Suppressor macrophage treated with lipopolysaccharide for 1 hour (primary cell): ENCODE measurements around the gene LAMC1.

Experiments used
- DNase-seq, 3 donors: peaks; one replicate each; pipeline ENCODE4 v3.0.0-alpha.2; 2020 to 2022

Gene LAMC1

GRCh38 chr1:183023146-183023600 is at the start of gene LAMC1:
Gene LAMC1, plus strand, starts transcription at chr1:183023420. Its CDS starts 297 bp downstream, at chr1:183023717.
- peak; percentile 40 to 87 (median 50) for DNase-seq

GRCh38 chr1:182974506-182975191 is 48.6 kb upstream of the LAMC1 start:
- DNase-seq = no peak

- no peak for DNase-seq
These were observed 45.7 kb upstream of the LAMC1 start for GRCh38 chr1:182977480-182977879.

- DNase-seq = no peak
These were observed 44.9 kb upstream of the LAMC1 start for GRCh38 chr1:182978151-182978853.

- no peak for DNase-seq
These were observed 39.1 kb upstream of the LAMC1 start for GRCh38 chr1:182984138-182984537.

- no peak for DNase-seq
These were observed 38.6 kb upstream of the LAMC1 start for GRCh38 chr1:182984621-182985020.

GRCh38 chr1:182985876-182986275 is 37.3 kb upstream of the LAMC1 start:
- DNase-seq = no peak

- DNase-seq = no peak
These were observed 32.6 kb upstream of the LAMC1 start for GRCh38 chr1:182990413-182991144.

GRCh38 chr1:182993746-182994145 is 29.5 kb upstream of the LAMC1 start:
- no peak for DNase-seq

- peak; percentile 21 to 44 (median 25) for DNase-seq
These were observed 27.3 kb upstream of the LAMC1 start for GRCh38 chr1:182995894-182996293.

- DNase-seq = no peak
These were observed 26.4 kb upstream of the LAMC1 start for GRCh38 chr1:182996816-182997215.

- no peak for DNase-seq
These were observed 24.7 kb upstream of the LAMC1 start for GRCh38 chr1:182998482-182998881.

- DNase-seq = no peak
These were observed 22.9 kb upstream of the LAMC1 start for GRCh38 chr1:183000167-183000962.

- DNase-seq = no peak
These were observed 21.0 kb upstream of the LAMC1 start for GRCh38 chr1:183002267-183002666.

- no peak for DNase-seq
These were observed 20.4 kb upstream of the LAMC1 start for GRCh38 chr1:183002797-183003196.

- DNase-seq = no peak
These were observed 20.0 kb upstream of the LAMC1 start for GRCh38 chr1:183003203-183003602.

GRCh38 chr1:183004141-183004540 is 19.1 kb upstream of the LAMC1 start:
- DNase-seq = no peak

- no peak for DNase-seq
These were observed 11.4 kb upstream of the LAMC1 start for GRCh38 chr1:183011859-183012258.

- no peak for DNase-seq
These were observed 10.8 kb upstream of the LAMC1 start for GRCh38 chr1:183012301-183012994.

- no peak for DNase-seq
These were observed 4.0 kb upstream of the LAMC1 start for GRCh38 chr1:183019139-183019740.

GRCh38 chr1:183019860-183020259 is 3.4 kb upstream of the LAMC1 start:
- DNase-seq = no peak
